ENCODE results near the gene ARMC3. TPM values are rescaled to one million over a fixed set of nuclear protein-coding genes. Genes with fewer than 3 reads are reported as not detected.

Gene ARMC3
- total and polyA plus RNA-seq, 9 of the 15 experiments (the other 6 are each of a cell fraction or from before 2014, with no cell fraction given): 0.33 to 1.1 (median 0.62) TPM

- no peak for TF ChIP-seq SMAD2 (IDR thresholded peaks at IDR 0.05; ENCODE audit: low read depth, low read length)
- peak; percentile 86 for TF ChIP-seq C11orf30 (IDR thresholded peaks at IDR 0.05; ENCODE audit: low read depth)
- peak; percentile 13; the same call in 1 of the 2 replicates for TF ChIP-seq TEAD4 (IDR thresholded peaks at IDR 0.05; ENCODE audit: low read length)
- TF ChIP-seq TEAD4 (CRISPR knock-in tag; IDR thresholded peaks at IDR 0.05; ENCODE audit: borderline replicate concordance): no peak
- TF ChIP-seq MAFK (IDR thresholded peaks at IDR 0.05; ENCODE audit: low read length): peak; percentile 66; the same call in 1 of the 2 replicates
- TF ChIP-seq CBFA2T2 (conservative IDR thresholded peaks at IDR 0.05): no peak
- no peak for TF ChIP-seq KAT7 (CRISPR knock-in tag; IDR thresholded peaks at IDR 0.05; ENCODE audit: borderline replicate concordance)
- no peak for TF ChIP-seq ZNF165 (CRISPR knock-in tag; IDR thresholded peaks at IDR 0.05; ENCODE audit: borderline replicate concordance)
- no peak for TF ChIP-seq EHMT2 (IDR thresholded peaks at IDR 0.05)
- no peak for TF ChIP-seq SP1 (CRISPR knock-in tag; IDR thresholded peaks at IDR 0.05)
- no peak for TF ChIP-seq GATAD2A (IDR thresholded peaks at IDR 0.05)
- no peak for TF ChIP-seq HBP1 (CRISPR knock-in tag; IDR thresholded peaks at IDR 0.05)
- TF ChIP-seq EP300 (IDR thresholded peaks at IDR 0.05; ENCODE audit: low read length): peak; percentile 17; the same call in 1 of the 2 replicates
- TF ChIP-seq KLF6 (CRISPR knock-in tag; IDR thresholded peaks at IDR 0.05; ENCODE audit: borderline replicate concordance): no peak
- peak; percentile 84 for TF ChIP-seq MAFF (IDR thresholded peaks at IDR 0.05; ENCODE audit: low read length)
- no peak for TF ChIP-seq NELFE (IDR thresholded peaks at IDR 0.05; ENCODE audit: insufficient read depth, insufficient read length)
- TF ChIP-seq SMARCE1 (IDR thresholded peaks at IDR 0.05): 0 out of 2 replicates have a peak, but pooled peaks have one; percentile 34
- peak; percentile 94 for TF ChIP-seq NFE2 (IDR thresholded peaks at IDR 0.05; ENCODE audit: low read depth)
- no peak for TF ChIP-seq SAP30 (IDR thresholded peaks at IDR 0.05; ENCODE audit: borderline replicate concordance, insufficient read depth, low read depth, low read length, poor library complexity, severe bottlenecking)
- TF ChIP-seq SREBF1 (IDR thresholded peaks at IDR 0.05; ENCODE audit: borderline replicate concordance, low read depth, low read length): no peak
- TF ChIP-seq NFE2L1 (tag; IDR thresholded peaks at IDR 0.05; ENCODE audit: borderline replicate concordance, low read depth): 0 out of 2 replicates have a peak, but pooled peaks have one; percentile 34
- TF ChIP-seq ARID1B (IDR thresholded peaks at IDR 0.05): peak; percentile 33; the same call in 1 of the 2 replicates
- no peak for TF ChIP-seq SRSF9 (IDR thresholded peaks at IDR 0.05; ENCODE audit: borderline replicate concordance, low read depth, low read length)
- TF ChIP-seq ZBTB34 (CRISPR knock-in tag; IDR thresholded peaks at IDR 0.05): no peak
- no peak for TF ChIP-seq ELF4 (CRISPR knock-in tag; IDR thresholded peaks at IDR 0.05)
- TF ChIP-seq HIVEP1 (CRISPR knock-in tag; IDR thresholded peaks at IDR 0.05): no peak
Observed at GRCh38 chr10:23038172-23038571, 110.3 kb downstream of the ARMC3 start (continued).

All from K562 (cell line).